ENCODE measurements around the gene HOXB3.

The HOXB3 gene

GRCh38 chr17:48542114-48542656 lies 47.9 kb downstream of the HOXB3 start:
- no peak for DNase-seq

DNA sequence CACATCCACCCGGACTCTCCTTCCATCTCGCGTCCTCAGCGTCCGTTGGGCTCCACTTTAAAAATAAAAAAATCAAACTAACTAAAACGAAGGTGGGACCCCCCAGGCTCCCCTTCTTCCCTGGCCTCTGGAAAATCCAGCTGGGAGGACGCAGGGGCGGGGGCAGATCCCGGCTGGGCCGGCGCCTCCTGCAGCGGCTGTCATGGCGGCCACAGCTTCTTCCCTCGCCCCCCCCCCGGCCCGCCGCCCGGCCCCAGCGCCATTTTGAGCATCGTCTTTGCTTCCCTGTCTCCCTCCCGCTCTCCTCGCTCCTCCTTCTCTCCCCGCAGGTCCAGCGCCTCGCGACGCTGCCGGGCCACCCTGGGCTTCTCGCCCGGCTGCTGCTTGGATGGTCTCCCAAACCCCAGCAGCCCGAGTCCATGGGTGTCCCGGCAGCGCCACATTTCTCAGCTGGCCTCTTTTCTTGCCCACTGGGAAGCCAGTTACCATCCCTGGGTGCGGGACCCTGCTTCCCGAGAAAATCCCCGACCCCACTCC lies 48.4 kb downstream of the HOXB3 start:
- DNase-seq, result peak; percentile 75

- no peak for DNase-seq
Measured at GRCh38 chr17:48541036-48541576, 48.9 kb downstream of the HOXB3 start.

DNA sequence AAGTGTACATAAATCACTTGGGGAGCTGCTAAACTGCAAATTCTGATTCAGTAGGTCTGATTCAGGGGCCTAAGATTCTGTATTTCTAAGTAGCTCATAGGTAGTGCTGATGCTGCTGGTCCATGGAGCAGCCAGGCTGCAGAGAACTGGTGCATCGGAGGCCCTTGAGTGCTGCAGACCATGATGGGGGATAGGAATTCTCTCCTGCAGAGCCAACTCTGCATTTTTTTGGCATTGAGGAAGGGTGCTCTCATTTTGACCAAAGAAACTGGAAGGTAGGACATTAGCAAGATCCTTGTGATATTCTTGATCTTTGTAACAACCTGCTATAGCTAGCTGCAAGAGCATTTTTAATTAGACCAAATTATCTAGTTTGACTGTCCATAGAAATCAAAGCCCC lies 49.8 kb downstream of the HOXB3 start:
- peak; percentile 79 for DNase-seq

DNA sequence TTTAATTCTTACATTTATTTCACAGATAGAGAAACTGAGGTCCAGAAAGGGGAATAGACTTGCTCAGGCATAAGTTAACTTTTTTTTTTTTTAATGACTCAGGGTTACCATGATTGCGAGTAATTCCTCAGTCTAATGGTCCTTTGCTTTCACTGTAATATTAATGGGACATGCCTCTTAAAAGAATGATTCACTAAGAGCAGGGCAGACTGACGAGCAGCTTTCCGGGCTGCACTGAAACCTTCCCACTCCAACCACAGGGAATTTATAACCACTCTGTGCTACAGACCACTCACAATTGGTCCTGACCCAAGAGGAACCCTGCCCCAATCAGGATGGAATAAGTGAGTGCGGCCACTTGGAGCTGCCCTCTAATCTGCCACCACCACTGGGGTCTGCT lies 50.9 kb downstream of the HOXB3 start:
- peak; percentile 95 for DNase-seq

GRCh38 chr17:48537316-48537715 lies 52.7 kb downstream of the HOXB3 start:
- DNase-seq, result no peak

GRCh38 chr17:48535793-48536559 lies 54.1 kb downstream of the HOXB3 start:
- DNase-seq, result peak; percentile 29

DNA sequence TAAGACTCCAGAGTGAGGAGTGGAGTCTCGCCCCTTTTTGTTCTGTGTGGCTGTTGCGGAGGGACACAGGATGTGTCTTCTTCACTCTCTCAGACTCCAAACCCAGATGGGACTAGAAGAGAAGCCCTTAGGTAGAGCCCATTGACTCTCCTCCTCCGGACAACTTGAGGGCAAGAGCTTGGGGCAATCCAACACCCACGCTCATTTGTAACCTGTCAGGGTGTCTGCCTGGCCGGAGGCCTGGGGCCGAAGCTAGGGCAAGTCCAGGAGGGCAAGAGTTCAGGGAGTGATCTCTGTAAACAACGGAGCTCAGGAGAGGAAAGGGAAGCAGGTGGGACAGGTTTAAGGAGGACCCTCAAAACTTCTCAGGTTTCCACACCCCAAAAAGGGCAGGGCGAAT lies 57.8 kb downstream of the HOXB3 start:
- no peak for DNase-seq

DNA sequence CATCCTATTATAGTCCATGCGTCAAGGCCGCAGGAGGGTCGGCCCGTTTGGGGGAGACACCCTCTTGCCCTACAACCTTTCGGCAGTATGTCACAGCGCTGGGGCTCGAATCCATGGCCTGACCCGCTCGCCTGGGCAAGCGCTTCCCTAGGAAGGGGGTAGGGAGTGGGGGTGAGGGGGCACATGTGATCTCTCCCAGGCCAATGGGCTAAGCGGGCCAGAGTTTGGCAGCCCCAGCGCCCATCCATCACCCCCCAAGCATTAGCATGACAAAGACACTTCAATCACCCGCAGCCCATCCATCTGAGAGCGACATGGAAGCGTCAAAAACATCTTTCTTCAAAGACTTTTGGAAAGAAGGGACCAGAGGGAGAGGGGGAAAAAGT lies 59.2 kb downstream of the HOXB3 start, which contains the start of gene HOXB1:
Gene HOXB1 (minus strand): TSS at position 125 of the 386 bp plus-strand sequence. CDS start 107 bp downstream, at position 18.
- DNase-seq, result no peak

DNA sequence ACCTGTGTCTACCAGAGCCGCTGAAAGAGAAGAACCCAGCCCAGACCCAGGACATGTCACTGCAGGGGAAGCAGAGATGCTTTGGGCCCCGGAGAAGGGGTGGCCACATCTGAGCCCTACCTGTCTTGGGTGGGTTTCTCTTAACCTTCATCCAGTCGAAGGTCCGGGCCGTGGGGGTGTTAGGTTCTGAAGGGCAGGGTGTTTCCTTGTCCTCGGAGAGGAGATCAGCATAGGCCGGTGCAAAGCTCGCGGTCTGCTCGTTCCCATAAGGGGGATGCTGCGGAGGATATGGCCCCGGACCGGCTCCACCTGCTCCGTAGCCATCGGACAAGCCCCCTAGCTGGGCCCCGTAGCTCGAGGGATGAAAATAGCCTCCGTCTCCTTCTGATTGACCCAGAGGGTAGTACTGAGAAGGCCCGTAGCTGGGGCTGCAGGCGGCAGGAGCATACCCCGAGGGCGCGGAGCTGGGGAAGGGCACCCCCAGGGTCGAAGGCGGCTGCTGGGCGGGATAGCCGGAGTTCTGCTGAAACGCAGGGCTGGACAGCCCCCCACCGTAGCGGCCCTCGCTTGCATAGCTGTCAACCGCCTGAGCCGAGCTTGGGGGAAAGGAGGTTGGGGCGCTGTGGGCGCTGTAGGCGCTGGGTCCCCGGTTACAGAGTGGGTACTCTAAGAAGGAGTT lies 59.7 kb downstream of the HOXB3 start:
- no peak for DNase-seq

DNA sequence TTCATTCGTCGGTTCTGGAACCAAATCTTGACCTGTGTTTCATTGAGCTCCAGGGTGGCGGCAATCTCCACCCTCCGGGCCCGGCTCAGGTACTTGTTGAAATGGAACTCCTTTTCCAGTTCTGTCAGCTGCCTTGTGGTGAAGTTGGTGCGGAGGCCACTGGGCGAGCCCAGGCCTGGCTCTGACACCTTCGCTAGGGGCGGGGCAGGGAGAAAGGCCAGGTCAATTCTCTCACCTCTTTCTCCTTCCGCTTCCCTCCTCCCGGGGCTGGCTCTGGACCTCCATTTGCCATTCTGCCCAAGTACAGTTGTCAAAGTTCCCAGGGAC lies 60.4 kb downstream of the HOXB3 start:
- no peak for DNase-seq

DNA sequence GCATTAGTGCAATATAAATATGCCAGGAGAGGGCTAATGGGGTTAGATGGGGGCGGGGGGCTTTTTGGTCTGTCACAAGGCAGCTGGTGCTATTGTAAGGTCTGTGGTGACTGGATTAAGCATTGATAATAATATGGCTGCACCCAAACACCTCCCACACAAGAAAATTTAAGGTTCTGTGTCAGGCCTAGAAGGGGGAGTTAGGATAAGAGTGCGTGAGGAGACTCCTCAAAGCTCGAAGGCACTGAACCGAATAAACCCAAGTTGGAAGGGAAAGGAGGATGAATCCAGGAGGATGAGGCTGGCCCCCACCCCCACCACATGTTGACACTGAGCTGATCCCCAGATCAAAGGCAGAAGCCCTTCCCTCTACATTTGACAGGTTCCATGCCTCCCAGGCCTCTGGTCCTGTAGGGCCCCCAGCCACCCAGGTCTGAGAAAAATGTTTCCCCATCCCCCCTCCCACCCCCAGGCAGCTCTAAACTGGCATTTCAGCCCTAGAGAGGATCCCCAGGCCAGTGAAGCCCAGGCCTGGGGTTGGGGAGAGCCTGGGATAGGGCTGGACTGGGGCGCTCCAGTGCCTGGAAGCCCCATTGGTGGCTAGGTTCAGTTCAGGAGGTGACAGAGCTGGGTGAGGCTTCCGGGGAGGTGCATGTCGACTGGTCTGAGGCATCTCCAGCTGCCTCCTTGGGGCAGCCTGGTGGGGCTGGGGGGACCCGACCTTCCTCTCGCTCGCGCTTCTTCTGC lies 60.9 kb downstream of the HOXB3 start:
- DNase-seq, result no peak

DNA sequence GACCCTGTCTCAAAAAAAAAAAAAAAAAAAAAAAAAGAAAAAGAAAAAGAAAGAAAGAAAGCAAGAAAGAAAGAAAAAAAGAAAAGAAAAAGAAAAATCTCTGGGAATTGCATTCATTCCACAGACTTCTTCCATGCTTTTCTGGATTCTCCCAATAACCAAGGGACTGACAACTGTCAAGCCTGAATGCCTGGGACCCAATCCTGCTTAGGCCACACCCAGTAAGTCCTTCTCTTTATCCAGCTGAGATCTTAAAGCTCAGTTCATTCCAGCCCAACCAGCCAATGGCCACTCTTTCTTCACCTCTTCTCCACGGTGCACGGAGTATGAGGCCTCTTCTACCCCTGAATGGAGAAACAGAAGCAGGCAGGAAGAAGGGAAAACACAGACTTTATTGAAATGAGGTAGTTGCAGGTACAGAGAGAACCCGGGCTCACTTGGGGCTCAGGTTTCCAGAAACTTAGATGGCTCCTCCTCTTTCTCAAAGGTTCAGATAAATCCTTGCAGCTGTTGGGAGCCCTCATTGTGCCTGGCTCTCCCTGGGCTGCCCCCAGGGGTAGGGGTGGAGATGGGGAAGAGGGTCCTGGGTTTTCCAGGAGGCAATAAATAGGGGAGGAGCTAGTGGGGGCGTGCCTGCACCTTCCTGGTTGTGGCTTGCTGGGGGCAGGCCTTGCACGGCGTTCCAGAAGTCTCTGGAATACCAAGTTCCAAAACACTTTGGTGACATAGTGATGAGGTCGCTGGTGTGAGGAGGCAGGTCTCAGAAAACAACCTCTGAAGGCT lies 61.7 kb downstream of the HOXB3 start:
- DNase-seq, result no peak

DNA sequence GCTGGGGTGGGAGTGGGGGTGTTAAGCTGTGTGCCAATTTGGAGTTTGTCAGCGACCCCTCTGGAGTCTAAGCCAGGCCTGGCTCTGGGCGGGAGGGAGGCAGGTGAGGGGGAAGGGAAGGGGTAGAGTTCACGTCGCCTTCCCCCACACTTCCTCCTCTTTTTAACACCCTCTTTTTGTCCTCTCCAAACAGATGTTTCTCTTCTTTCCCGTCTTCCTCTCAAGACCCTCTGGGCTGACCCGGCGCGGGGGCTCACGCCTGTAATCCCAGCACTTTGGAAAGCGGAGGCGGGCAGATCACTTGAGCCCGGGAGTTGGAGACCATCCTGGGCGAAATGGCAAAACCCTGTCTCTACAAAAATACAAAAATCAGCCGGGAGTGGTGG lies 62.5 kb downstream of the HOXB3 start:
- DNase-seq, result no peak

DNA sequence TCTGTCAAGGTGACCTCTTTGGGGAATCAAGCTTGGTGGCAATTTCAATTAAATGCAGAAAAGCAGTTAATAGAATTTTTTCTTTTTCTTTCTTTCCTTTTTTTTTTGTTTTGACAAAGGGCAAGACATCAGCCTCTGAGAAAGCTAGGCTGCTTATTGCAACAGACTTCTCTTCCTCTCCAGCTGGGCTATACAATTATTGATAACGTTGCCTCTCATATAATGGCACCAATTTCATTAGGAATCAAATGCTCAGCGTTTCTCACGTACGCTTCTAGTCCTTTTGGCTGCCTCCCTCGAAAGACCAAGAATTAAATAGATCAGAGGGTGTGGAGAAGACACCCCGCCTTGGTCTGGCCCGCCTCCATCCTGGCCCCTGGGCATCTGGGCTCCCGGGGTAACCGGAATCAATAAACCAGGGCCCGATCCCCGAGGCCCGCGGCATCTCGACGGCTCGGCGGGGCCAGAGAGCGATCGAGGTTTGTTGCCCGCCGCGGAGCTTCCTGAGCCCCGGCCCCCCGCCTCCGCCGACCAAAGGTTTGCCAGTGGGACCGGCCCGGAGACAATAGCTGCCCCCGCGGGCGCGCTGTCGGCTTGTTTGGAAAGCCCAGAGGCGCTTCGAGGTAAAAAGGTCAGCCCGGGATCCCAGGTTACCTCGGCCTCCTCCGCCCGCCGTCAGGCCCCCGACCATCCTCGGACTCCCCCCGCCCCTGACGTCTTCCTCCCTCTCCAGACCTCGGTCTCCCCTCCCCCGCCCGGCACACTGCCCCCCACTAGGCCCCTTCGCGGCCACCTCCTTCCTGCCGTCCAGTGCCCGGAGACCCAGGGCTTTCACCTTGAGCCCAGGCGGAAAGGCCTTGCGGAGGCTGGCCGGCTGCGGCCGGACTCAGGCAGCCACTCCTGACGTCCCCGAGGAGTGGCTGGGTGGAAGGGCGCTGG lies 63.2 kb downstream of the HOXB3 start:
- DNase-seq, result no peak

GRCh38 chr17:48523010-48523409 lies 67.0 kb downstream of the HOXB3 start:
- no peak for DNase-seq

GRCh38 chr17:48522031-48522653 lies 67.9 kb downstream of the HOXB3 start:
- peak; percentile 66 for DNase-seq

DNA sequence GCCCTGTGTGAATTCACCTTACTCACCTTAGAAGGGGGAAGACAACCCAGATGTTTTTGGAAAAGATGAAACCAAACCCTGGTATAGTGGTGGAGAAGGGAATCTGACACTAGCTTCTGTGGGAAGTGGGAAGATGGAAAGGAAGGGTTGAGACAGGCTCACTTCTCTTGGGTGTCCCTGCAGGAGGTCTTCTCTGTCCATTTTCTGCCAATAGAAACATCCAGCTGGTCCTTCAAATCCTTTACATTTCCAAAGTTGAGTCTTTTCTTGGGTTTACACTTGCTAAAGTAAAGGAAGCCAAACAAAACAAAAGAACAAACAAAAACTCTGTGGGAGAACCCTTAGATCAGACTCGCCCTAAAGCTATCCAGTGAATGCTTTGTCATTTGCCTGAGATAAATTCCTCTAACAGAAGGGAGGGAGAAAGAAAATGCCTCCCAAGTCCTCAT lies 69.4 kb downstream of the HOXB3 start:
- peak; percentile 57 for DNase-seq

- no peak for DNase-seq
Measured at GRCh38 chr17:48519427-48519826, 70.6 kb downstream of the HOXB3 start.

DNA sequence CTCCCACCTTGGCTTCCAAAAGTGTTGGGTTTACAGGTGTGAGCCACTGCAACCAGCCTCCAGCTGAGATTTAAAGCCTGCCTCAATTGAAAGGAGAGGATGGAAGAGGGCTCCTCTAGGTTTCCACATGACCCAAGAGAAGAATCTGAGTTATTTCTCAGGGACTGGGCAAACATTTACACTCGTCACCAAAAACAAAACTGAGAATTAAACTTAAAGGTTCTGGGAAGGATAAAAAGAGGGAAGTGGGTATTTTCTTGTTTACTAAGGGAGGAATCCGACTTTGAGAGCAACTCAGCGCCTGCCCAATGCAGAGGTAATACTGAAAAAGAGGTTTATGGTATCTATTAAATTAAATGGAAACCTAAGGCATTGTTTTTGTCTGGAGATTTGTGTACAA lies 72.6 kb downstream of the HOXB3 start:
- DNase-seq, result no peak

All from fibroblast of upper back skin (primary cell).